H1 (cell line): ENCODE data around the gene SFMBT2. TPM values are rescaled to one million over a fixed set of nuclear protein-coding genes. Genes with fewer than 3 reads are reported as not detected.

ENCODE experiments used
- CTCF ChIA-PET: fragments of 300-600 bp; sonication (Branson Sonifier 250); formaldehyde crosslinking; loops from one replicate; lab custom pipeline; 2021; ENCODE audit not compliant: partially characterized antibody; lab: Charles Lee
- POLR2A ChIA-PET: fragments of 300-600 bp; sonication (Branson Sonifier 250); formaldehyde crosslinking; loops from one replicate; lab custom pipeline; 2021; ENCODE audit warnings: inconsistent platforms; ENCODE audit not compliant: partially characterized antibody; lab: Charles Lee
- DNase-seq, 2 experiments: peaks; one replicate each; pipeline versions ENCODE4 v3.0.0 to v3.0.0-alpha.2; 2010 to 2022; ENCODE audit warnings: low spot score in 2 of 2, low read depth in 1 of 2, mixed read lengths in 1 of 2
- FAIRE-seq: peaks from 2 replicates; lab custom pipeline; 2011; peaks lifted over from hg19 to GRCh38; lab: Jason Lieb, UNC
- H2AFZ ChIP-seq: 2 replicates; pipeline ENCODE4 v1.8.1; 2012; ENCODE audit warnings: low read length, inconsistent platforms
- H2AK5ac ChIP-seq: 2 replicates; pipeline ENCODE4 v1.6.1; 2013; ENCODE audit warnings: low read depth, low read length
- H2BK120ac ChIP-seq: replicated peaks from 2 replicates; pipeline ENCODE3; 2013; ENCODE audit warnings: low read depth, low read length, inconsistent platforms
- H2BK12ac ChIP-seq: 2 replicates; pipeline ENCODE4 v1.6.1; 2013; ENCODE audit warnings: low read depth, low read length
- H2BK15ac ChIP-seq: 2 replicates; pipeline ENCODE4 v1.6.1; 2013; ENCODE audit warnings: low read length
- H2BK20ac ChIP-seq: 2 replicates; pipeline ENCODE4 v1.6.1; 2013; ENCODE audit warnings: low read length
- H2BK5ac ChIP-seq: 2 replicates; pipeline ENCODE4 v1.6.1; 2013; ENCODE audit warnings: low read depth, low read length
- H3K14ac ChIP-seq: 2 replicates; pipeline ENCODE4 v1.6.1; 2013; ENCODE audit warnings: inconsistent platforms; ENCODE audit not compliant: insufficient read length
- H3K18ac ChIP-seq: 2 replicates; pipeline ENCODE4 v1.6.1; 2013; ENCODE audit warnings: low read length; ENCODE audit errors: extremely low read depth
- H3K23ac ChIP-seq: 2 replicates; pipeline ENCODE4 v1.6.1; 2013; ENCODE audit warnings: inconsistent platforms; ENCODE audit not compliant: insufficient read length
- H3K23me2 ChIP-seq: 2 replicates; pipeline ENCODE4 v1.6.1; 2013; ENCODE audit warnings: low read depth, low read length
- H3K27ac ChIP-seq: 2 replicates; pipeline ENCODE4 v1.6.1; 2011; ENCODE audit warnings: low read depth, low read length, inconsistent platforms
- H3K27me3 ChIP-seq, 4 experiments: replicated peaks in 1 of 4; 1 replicate in 1 of 4; 2 replicates in 3 of 4; pipeline versions ENCODE4 v1.6.1 to v1.8.1; 2011 to 2013; ENCODE audit warnings: low read length in 3 of 4, mild to moderate bottlenecking in 3 of 4, inconsistent platforms in 2 of 4, mixed read lengths in 2 of 4, moderate library complexity in 1 of 4; ENCODE audit not compliant: control insufficient read depth in 3 of 4, insufficient read depth in 3 of 4; ENCODE audit errors: extremely low read depth in 1 of 4
- H3K36me3 ChIP-seq, 4 experiments: 2 replicates each; pipeline versions ENCODE4 v1.6.1 to v1.8.1; 2011 to 2013; ENCODE audit warnings: mild to moderate bottlenecking in 4 of 4, low read length in 3 of 4, moderate library complexity in 2 of 4, control low read depth in 1 of 4, inconsistent platforms in 1 of 4; ENCODE audit not compliant: insufficient read depth in 4 of 4, control insufficient read depth in 2 of 4
- H3K4ac ChIP-seq: replicated peaks from 2 replicates; pipeline ENCODE3; 2013; ENCODE audit warnings: low read length, low read depth, mixed read lengths, inconsistent platforms; ENCODE audit not compliant: insufficient read length
- H3K4me1 ChIP-seq, 4 experiments: replicated peaks in 1 of 4; 1 replicate in 1 of 4; 2 replicates in 3 of 4; pipeline versions ENCODE4 v1.6.1 to v1.8.1; 2011 to 2013; ENCODE audit warnings: low read length in 3 of 4, inconsistent platforms in 2 of 4, mixed read lengths in 1 of 4; ENCODE audit not compliant: insufficient read depth in 4 of 4, control insufficient read depth in 3 of 4
- H3K4me2 ChIP-seq, 2 experiments: 2 replicates each; pipeline versions ENCODE4 v1.6.1 to v1.8.1; 2011 to 2013; ENCODE audit warnings: low read depth in 2 of 2, low read length in 2 of 2, control low read depth in 1 of 2, inconsistent platforms in 1 of 2, mild to moderate bottlenecking in 1 of 2; ENCODE audit not compliant: insufficient read depth in 1 of 2
- H3K4me3 ChIP-seq, 4 experiments: fragments of 200-600, 300-600 bp in 1 of 4; sonication (generic), shearing (Covaris generic), sonication (Bioruptor Twin) in 1 of 4; 2 replicates each; pipeline versions ENCODE4 v1.5.1 to v1.8.1; 2011 to 2016; ENCODE audit warnings: low read length in 4 of 4, low read depth in 3 of 4, control low read depth in 2 of 4, inconsistent platforms in 2 of 4, mild to moderate bottlenecking in 2 of 4, mixed read lengths in 1 of 4, moderate library complexity in 1 of 4; ENCODE audit not compliant: insufficient read depth in 2 of 4; ENCODE audit errors: extremely low read depth in 1 of 4
- H3K56ac ChIP-seq: replicated peaks from 2 replicates; pipeline ENCODE3; 2013; ENCODE audit warnings: low read depth, mild to moderate bottlenecking, mixed read lengths, low read length, inconsistent platforms; ENCODE audit not compliant: insufficient read length
- H3K79me1 ChIP-seq: 2 replicates; pipeline ENCODE4 v1.6.1; 2013; ENCODE audit warnings: low read depth, low read length, control low read depth
- H3K79me2 ChIP-seq, 2 experiments: 2 replicates each; pipeline versions ENCODE4 v1.6.1 to v1.8.1; 2012 to 2013; ENCODE audit warnings: low read length in 2 of 2, mild to moderate bottlenecking in 2 of 2, inconsistent platforms in 1 of 2; ENCODE audit not compliant: insufficient read depth in 2 of 2, control insufficient read depth in 1 of 2
- H3K9ac ChIP-seq, 4 experiments: replicated peaks in 1 of 4; 1 replicate in 1 of 4; 2 replicates in 3 of 4; pipeline versions ENCODE4 v1.6.1 to v1.8.1; 2011 to 2013; ENCODE audit warnings: low read depth in 3 of 4, low read length in 3 of 4, control low read depth in 2 of 4, mild to moderate bottlenecking in 2 of 4, moderate library complexity in 2 of 4, inconsistent platforms in 1 of 4; ENCODE audit errors: extremely low read depth in 1 of 4
- H3K9me3 ChIP-seq, 2 experiments: 2 replicates each; pipeline versions ENCODE4 v1.6.1 to v1.8.1; 2012 to 2013; ENCODE audit warnings: mild to moderate bottlenecking in 2 of 2, moderate library complexity in 2 of 2, control low read depth in 1 of 2, inconsistent platforms in 1 of 2, low read depth in 1 of 2, low read length in 1 of 2, mixed read lengths in 1 of 2; ENCODE audit not compliant: insufficient read depth in 2 of 2
- H4K20me1 ChIP-seq, 2 experiments: replicated peaks in 1 of 2; 2 replicates each; pipeline versions ENCODE3 to v1.8.1; 2011 to 2013; ENCODE audit warnings: inconsistent platforms in 2 of 2, low read length in 2 of 2, mild to moderate bottlenecking in 1 of 2; ENCODE audit not compliant: insufficient read depth in 2 of 2, control insufficient read depth in 1 of 2
- H4K5ac ChIP-seq: 2 replicates; pipeline ENCODE4 v1.6.1; 2013; ENCODE audit warnings: low read length, low read depth, mixed read lengths, inconsistent platforms; ENCODE audit not compliant: insufficient read length
- H4K8ac ChIP-seq: 2 replicates; pipeline ENCODE4 v1.8.0; 2013; ENCODE audit warnings: mild to moderate bottlenecking, moderate library complexity, low read length, inconsistent platforms; ENCODE audit not compliant: insufficient read depth; ENCODE audit errors: extremely low read depth
- H4K91ac ChIP-seq: replicated peaks from 2 replicates; pipeline ENCODE3; 2013; ENCODE audit warnings: low read length, mixed read lengths, inconsistent platforms; ENCODE audit not compliant: insufficient read length
- CTBP2 ChIP-seq: IDR thresholded peaks from 2 replicates; pipeline ENCODE4 v1.7.0; 2011; ENCODE audit warnings: borderline replicate concordance, mild to moderate bottlenecking, moderate library complexity, mixed read lengths, low read length; ENCODE audit not compliant: insufficient read depth, insufficient read length
- E2F6 ChIP-seq: IDR thresholded peaks from 2 replicates; pipeline ENCODE4 v1.6.1; 2012; ENCODE audit warnings: inconsistent platforms
- EZH2 ChIP-seq: fragments of 200-600 bp; sonication (generic); IDR thresholded peaks from 2 replicates; pipeline ENCODE4 v1.7.1; 2012; ENCODE audit warnings: low read depth, mild to moderate bottlenecking, moderate library complexity, low read length, inconsistent platforms; ENCODE audit not compliant: severe bottlenecking
- FOSL1 ChIP-seq: IDR thresholded peaks from 2 replicates; pipeline ENCODE4 v1.6.1; 2011; ENCODE audit warnings: mild to moderate bottlenecking, low read depth, low read length, moderate library complexity; ENCODE audit not compliant: insufficient read depth
- KDM4A ChIP-seq: IDR thresholded peaks from one replicate; pipeline ENCODE4 v1.7.1; 2012; ENCODE audit warnings: low read depth, mild to moderate bottlenecking, moderate library complexity, low read length, inconsistent platforms; ENCODE audit not compliant: severe bottlenecking
- MAX ChIP-seq: IDR thresholded peaks from 2 replicates; pipeline ENCODE4 v1.6.1; 2012; ENCODE audit warnings: inconsistent platforms
- NRF1 ChIP-seq: IDR thresholded peaks from 2 replicates; pipeline ENCODE4 v1.6.1; 2011; ENCODE audit warnings: mild to moderate bottlenecking, low read depth, low read length, improper control_type of control experiment
- POLR2A ChIP-seq, 2 experiments: IDR thresholded peaks; 1 replicate in 1 of 2; 2 replicates in 1 of 2; pipeline ENCODE4 v1.6.1; 2011; ENCODE audit warnings: low read depth in 2 of 2, low read length in 2 of 2, mild to moderate bottlenecking in 2 of 2; ENCODE audit errors: control extremely low read depth in 1 of 2
- RNF2 ChIP-seq: fragments of 200-900, 300-1000 bp; sonication (generic); IDR thresholded peaks from 2 replicates; pipeline ENCODE4 v1.7.1; 2016; ENCODE audit warnings: borderline replicate concordance, low read depth, mild to moderate bottlenecking, antibody characterized with exemption, low read length; ENCODE audit not compliant: poor library complexity, severe bottlenecking; ENCODE audit errors: missing control alignments
- SP4 ChIP-seq: IDR thresholded peaks from 2 replicates; pipeline ENCODE4 v1.6.1; 2012; ENCODE audit warnings: low read length, inconsistent platforms
- TAF7 ChIP-seq: optimal IDR thresholded peaks from 2 replicates; pipeline ENCODE3; 2011; ENCODE audit warnings: low read depth, mild to moderate bottlenecking, inconsistent platforms, low read length, moderate library complexity, borderline replicate concordance
- WGBS, 2 experiments: shearing (Covaris generic) in 1 of 2; methylation state at CpG; one replicate each; pipeline versions ENCODE4 v1.1.6 to v1.1.7; 2013 to 2015; ENCODE audit warnings: low lambda C conversion rate in 2 of 2, mixed read lengths in 2 of 2, inconsistent platforms in 1 of 2, low coverage in 1 of 2, missing lambda C conversion rate in 1 of 2; ENCODE audit not compliant: insufficient replicate concordance in 2 of 2, insufficient coverage in 1 of 2, insufficient read length in 1 of 2; ENCODE audit errors: extremely low coverage in 1 of 2, missing lambda C conversion rate in 1 of 2; 5-methylcytosine and 5-hydroxymethylcytosine counted together
- polyA plus RNA-seq, 7 experiments: library from polyadenylated mRNA; depleted of rRNA in 3 of 7; stranded (reverse) in 5 of 7; unstranded in 2 of 7; fragments of >200 nt in 5 of 7; fragments of 200-250 nt in 2 of 7; gene quantifications; 1 replicate in 5 of 7; 2 replicates in 1 of 7; 4 replicates in 1 of 7; pipeline versions ENCODE4 v1.2.1 to v1.2.3, GENCODE V29; 2011 to 2013; ENCODE audit warnings: missing spikeins in 2 of 7, mixed read lengths in 2 of 7
- total RNA-seq: library from RNA; stranded (reverse); fragmentation: NEBNext Ultra II Directional; extraction: Animal tissue kit (Norgen Biotek cat#: 25700); gene quantifications from 2 replicates; pipeline ENCODE4 v1.2.1, GENCODE V29; 2021

SFMBT2 gene
- total and polyA plus RNA-seq, 2 of the 8 experiments (the other 6 are each of a cell fraction or from before 2014, with no cell fraction given), result 2.9 to 11.0 TPM

- Histone ChIP-seq H3K79me1 (no peaks in the 10 kb centered on the region), H3K23ac (no peak overlapping the region), H3K4me1 (peaks cover 2 to 18% (median 8%) of the 10 kb centered on the region in 4 experiments), H3K79me2 (peaks cover 0 to 15% of the 10 kb centered on the region in 2 experiments; a peak in 3 of 4 replicates), H2BK20ac (peak overlapping the region; percentile 61; the same call in 1 of the 2 replicates), H2BK120ac (no peak overlapping the region), H2BK15ac (no peak overlapping the region), H3K9me3 (no peaks in the 10 kb centered on the region), H2AFZ (peak overlapping the region; percentile 26; the same call in 1 of the 2 replicates), H3K56ac (no peak overlapping the region), H3K27me3 (peaks cover 15 to 69% (median 50%) of the 10 kb centered on the region in 4 experiments; a peak in 6 of 7 replicates), H4K5ac (no peak overlapping the region), H3K36me3 (no peaks in the 10 kb centered on the region), H3K14ac (no peak overlapping the region), H3K4me3 (peak overlapping the region; percentile 54 to 91 (median 68)), H3K23me2 (peaks cover 50% of the 10 kb centered on the region), H3K9ac (no peak overlapping the region), H4K91ac (no peak overlapping the region), H4K8ac (peak overlapping the region; percentile 64), H3K4ac (no peak overlapping the region), H3K4me2 (peak overlapping the region; percentile 85 to 100), H2BK5ac (no peak overlapping the region), H2BK12ac (0 out of 2 replicates have a peak overlapping the region, but pooled peaks have one; percentile 39), H2AK5ac (no peak overlapping the region), H3K18ac (peak overlapping the region; percentile 48; the same call in 1 of the 2 replicates), H4K20me1 (peaks cover 0 to 5% of the 10 kb centered on the region in 2 experiments), H3K27ac (no peak overlapping the region)
- DNase-seq (peak in 1 of 2 experiments; percentile 72), FAIRE-seq (no peak)
- ChIA-PET CTCF (interaction anchor here (0.6 to 2.7 kb wide), 10 partner anchors 9 to 1891 kb away, joined by 3 to 8 read pairs (median 4); no protein-coding TSS in a partner anchor), POLR2A (interaction anchor here (0.7 to 1.5 kb wide), 2 partner anchors 10 to 14 kb away, joined by 3 to 4 read pairs; no protein-coding TSS in a partner anchor)
- WGBS, 2 experiments, result 3% methylated on average over 34 of the region's 38 CpGs; no CpG with 5 or more reads in 1 of the 2 experiments
- peak; percentile 93 for TF ChIP-seq MAX
- peak; percentile 77 for TF ChIP-seq EZH2
- no peak for TF ChIP-seq TAF7
- no peak for TF ChIP-seq NRF1
- TF ChIP-seq KDM4A, result peak; percentile 24
- TF ChIP-seq RNF2, result peak; percentile 80
- no peak for TF ChIP-seq FOSL1
- no peak for TF ChIP-seq CTBP2
- TF ChIP-seq SP4, result 0 out of 2 replicates have a peak, but pooled peaks have one; percentile 7
- no peak for TF ChIP-seq POLR2A (IDR thresholded peaks at IDR 0.05; ENCODE audit: control extremely low read depth in 1 of 2, low read depth in 2 of 2, low read length in 2 of 2)
- peak; percentile 99 for TF ChIP-seq E2F6
Measured at GRCh38 chr10:7411671-7412128, 866 bp upstream of the SFMBT2 start.
